ENCODE results near the gene SGSM1. TPM values are rescaled to one million over a fixed set of nuclear protein-coding genes. Genes with fewer than 3 reads are reported as not detected.

SGSM1 gene
- total RNA-seq, 1 donor from 2014 or later = 1.7 TPM

- H3K36me3 Mint-ChIP-seq = peaks cover 5% of the 10 kb centered on the region
- TF ChIP-seq CTCF (IDR thresholded peaks at IDR 0.05; ENCODE audit: unreplicated experiment) = no peak
- H3K4me1 Mint-ChIP-seq = peaks cover 4% of the 10 kb centered on the region
- peaks cover 23% of the 10 kb centered on the region for H3K27me3 Mint-ChIP-seq (ENCODE audit: low read depth)
- peaks cover 11% of the 10 kb centered on the region for H3K9me3 Mint-ChIP-seq
- H3K4me3 Mint-ChIP-seq = no peak overlapping the region
- DNase-seq (ENCODE audit: low spot score in 2 of 2, unreplicated experiment in 2 of 2) = no peak
- no peak overlapping the region for H3K27ac Mint-ChIP-seq
Observed at GRCh38 chr22:24812950-24813775, 7.2 kb downstream of the SGSM1 start.

GRCh38 chr22:24813861-24814770, 8.1 kb downstream of the SGSM1 start:
- peaks cover 4% of the 10 kb centered on the region for H3K4me1 Mint-ChIP-seq
- no peak for DNase-seq (ENCODE audit: low spot score in 2 of 2, unreplicated experiment in 2 of 2)
- TF ChIP-seq CTCF (IDR thresholded peaks at IDR 0.05; ENCODE audit: unreplicated experiment) = no peak
- peaks cover 17% of the 10 kb centered on the region for H3K27me3 Mint-ChIP-seq (ENCODE audit: low read depth)
- H3K9me3 Mint-ChIP-seq = peaks cover 11% of the 10 kb centered on the region
- H3K4me3 Mint-ChIP-seq = no peak overlapping the region
- no peak overlapping the region for H3K27ac Mint-ChIP-seq
- H3K36me3 Mint-ChIP-seq = peaks cover 5% of the 10 kb centered on the region

GRCh38 chr22:24816806-24817205, 10.8 kb downstream of the SGSM1 start:
- H3K4me3 Mint-ChIP-seq = no peak overlapping the region
- DNase-seq (ENCODE audit: low spot score in 2 of 2, unreplicated experiment in 2 of 2) = no peak
- H3K36me3 Mint-ChIP-seq = peaks cover 5% of the 10 kb centered on the region
- peaks cover 11% of the 10 kb centered on the region for H3K9me3 Mint-ChIP-seq
- peaks cover 8% of the 10 kb centered on the region for H3K4me1 Mint-ChIP-seq
- H3K27ac Mint-ChIP-seq = no peak overlapping the region
- TF ChIP-seq CTCF (IDR thresholded peaks at IDR 0.05; ENCODE audit: unreplicated experiment) = no peak
- H3K27me3 Mint-ChIP-seq (ENCODE audit: low read depth) = peaks cover 9% of the 10 kb centered on the region

- DNase-seq (ENCODE audit: low spot score in 2 of 2, unreplicated experiment in 2 of 2) = no peak
- Mint-ChIP-seq H3K4me3 (no peak overlapping the region), H3K9me3 (peaks cover 11% of the 10 kb centered on the region), H3K27ac (no peak overlapping the region), H3K27me3 (ENCODE audit: low read depth) (peaks cover 10% of the 10 kb centered on the region), H3K4me1 (peaks cover 4% of the 10 kb centered on the region), H3K36me3 (peaks cover 5% of the 10 kb centered on the region)
- no peak for TF ChIP-seq CTCF (IDR thresholded peaks at IDR 0.05; ENCODE audit: unreplicated experiment)
Observed at GRCh38 chr22:24819487-24819886, 13.5 kb downstream of the SGSM1 start.

GRCh38 chr22:24819911-24820461, 14.0 kb downstream of the SGSM1 start:
- Mint-ChIP-seq H3K27ac (no peak overlapping the region), H3K9me3 (peaks cover 9% of the 10 kb centered on the region), H3K4me3 (no peak overlapping the region), H3K4me1 (peaks cover 4% of the 10 kb centered on the region), H3K36me3 (peaks cover 3% of the 10 kb centered on the region), H3K27me3 (ENCODE audit: low read depth) (peaks cover 15% of the 10 kb centered on the region)
- DNase-seq (ENCODE audit: low spot score in 2 of 2, unreplicated experiment in 2 of 2) = no peak
- no peak for TF ChIP-seq CTCF (IDR thresholded peaks at IDR 0.05; ENCODE audit: unreplicated experiment)

Data from mesothelial cell of epicardium (in vitro differentiated cells).